ENCODE measurements around the gene GUCY1A1.

Gene GUCY1A1

DNA sequence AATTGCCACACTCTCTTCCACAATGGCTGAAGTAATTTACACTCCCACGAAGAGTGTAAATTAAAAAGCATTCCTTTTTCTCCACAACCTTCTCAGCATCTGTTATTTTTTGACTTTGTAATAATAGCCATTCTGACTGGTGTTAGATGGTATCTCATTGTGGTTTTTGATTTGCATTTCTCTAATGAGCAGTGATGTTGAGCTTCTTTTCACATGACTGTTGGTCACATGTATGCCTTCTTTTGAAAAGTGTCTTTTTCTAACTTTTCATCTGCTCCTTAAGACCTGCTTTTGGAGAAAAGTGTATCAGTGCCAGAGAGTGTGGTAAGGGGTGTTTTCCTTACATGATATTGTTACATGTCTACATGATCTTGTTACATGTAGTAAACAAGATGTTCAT, 25.7 kb downstream of the GUCY1A1 start:
- DNase-seq (ENCODE audit: low read depth), result no peak

DNA sequence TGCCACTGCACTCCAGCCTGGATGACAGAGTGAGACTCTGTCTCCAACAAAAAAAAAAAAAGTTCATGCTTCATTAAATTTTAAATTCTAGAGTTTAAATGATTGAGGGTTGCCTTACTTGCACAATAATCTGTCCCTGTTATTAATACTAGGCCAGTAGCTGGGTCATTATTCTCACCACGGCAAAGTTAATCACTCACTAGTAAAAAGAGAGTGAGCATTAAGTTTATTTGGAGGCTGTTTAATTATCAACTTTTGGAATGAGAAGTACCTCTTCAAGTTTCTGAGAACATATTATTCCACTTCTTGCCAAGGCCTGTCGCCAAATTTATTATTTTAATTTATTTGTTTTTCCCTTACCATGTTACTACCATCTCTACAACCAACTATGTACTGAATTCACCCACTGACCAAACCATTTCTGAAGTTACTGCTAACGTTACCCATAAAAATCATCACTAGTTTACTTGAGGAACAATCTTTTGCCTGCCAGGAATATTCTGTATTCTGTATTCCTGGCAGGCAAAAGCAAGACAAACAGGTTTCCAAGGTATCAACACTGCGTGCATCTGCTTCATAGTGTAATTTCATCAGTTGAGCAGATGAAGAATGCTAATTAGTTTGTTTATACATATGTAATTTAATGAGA, 26.5 kb downstream of the GUCY1A1 start:
- DNase-seq (ENCODE audit: low read depth), result no peak

DNA sequence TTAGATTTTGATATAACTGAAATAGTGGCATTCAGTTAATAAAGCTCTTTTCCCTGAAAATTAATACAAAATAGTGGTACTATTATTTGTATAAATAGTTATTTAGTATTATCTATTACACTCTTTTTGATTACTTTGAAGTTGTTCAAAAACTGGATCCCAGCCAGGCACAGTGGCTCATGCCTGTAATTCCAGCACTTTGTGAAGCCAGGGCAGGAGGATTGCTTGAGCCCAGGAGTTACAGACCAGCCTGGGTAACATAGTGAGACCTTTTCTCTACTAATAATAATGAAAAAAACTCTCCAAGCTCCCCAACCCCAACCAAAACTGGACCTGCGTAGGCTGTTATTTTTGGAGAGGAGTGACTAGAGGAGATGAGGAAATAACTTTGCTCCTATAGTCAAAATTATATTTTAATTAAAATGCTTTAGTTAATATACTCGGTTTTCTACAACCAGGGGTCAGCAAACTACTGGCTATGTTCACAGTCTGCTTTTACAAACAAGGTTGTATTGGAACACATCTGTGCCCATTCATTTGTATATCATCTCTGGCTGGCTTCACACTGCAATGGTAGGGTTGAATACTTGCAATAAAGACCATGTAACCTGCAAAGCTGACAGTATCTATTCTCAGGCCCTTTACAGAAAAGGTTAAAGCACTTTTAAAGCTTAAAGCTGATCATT, 27.6 kb downstream of the GUCY1A1 start:
- no peak for DNase-seq (ENCODE audit: low read depth)

DNA sequence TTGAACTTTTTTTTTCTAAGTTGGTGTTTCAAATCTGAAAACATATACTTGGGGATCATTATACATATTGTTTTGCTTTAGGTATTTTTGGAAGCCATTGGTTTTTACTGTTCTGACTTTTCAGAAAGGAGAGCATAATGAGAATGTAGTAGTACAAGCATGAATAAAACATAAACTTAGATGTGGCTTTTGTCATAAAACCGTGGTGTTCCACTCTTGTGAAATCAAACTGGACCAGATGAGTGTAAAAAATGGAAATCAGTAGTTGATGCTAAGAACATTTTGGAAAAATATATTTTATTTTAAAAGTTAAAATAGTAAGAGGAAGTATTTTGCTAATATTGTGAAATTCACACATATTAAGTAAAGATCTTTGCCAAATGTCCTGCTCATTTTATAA, 29.6 kb downstream of the GUCY1A1 start:
- DNase-seq (ENCODE audit: low read depth), result no peak

GRCh38 chr4:155696726-155697125, 30.1 kb downstream of the GUCY1A1 start:
- no peak for DNase-seq (ENCODE audit: low read depth)

GRCh38 chr4:155701827-155702226, 35.2 kb downstream of the GUCY1A1 start:
- no peak for DNase-seq (ENCODE audit: low read depth)

- DNase-seq (ENCODE audit: low read depth), result no peak
These were observed 37.0 kb downstream of the GUCY1A1 start for GRCh38 chr4:155703486-155704247.

DNA sequence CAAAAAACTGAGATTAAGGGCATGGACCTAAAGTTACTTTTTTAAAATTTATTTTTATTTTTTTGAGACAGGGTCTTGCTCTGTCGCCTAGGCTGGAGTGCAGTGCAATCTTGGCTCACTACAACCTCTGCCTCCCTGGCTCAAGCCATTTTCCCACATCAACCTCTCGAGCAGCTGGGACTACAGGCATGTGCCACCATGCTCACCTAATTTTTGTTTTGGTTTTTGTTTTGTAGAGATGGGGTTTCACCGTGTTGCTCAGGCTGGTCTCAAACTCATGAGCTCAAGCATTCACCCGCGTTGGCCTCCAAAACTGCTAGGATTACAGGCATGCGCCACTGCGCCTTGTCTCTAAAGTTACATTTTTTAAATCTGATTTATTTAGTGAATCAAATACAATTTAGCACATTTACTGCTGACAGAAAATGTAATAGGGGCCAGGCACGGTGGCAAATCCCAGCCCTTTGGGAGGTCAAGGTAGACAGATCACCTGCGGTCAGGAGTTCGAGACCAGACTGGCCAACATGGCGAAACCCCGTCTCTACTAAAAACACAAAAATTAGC, 38.3 kb downstream of the GUCY1A1 start:
- DNase-seq (ENCODE audit: low read depth), result no peak

DNA sequence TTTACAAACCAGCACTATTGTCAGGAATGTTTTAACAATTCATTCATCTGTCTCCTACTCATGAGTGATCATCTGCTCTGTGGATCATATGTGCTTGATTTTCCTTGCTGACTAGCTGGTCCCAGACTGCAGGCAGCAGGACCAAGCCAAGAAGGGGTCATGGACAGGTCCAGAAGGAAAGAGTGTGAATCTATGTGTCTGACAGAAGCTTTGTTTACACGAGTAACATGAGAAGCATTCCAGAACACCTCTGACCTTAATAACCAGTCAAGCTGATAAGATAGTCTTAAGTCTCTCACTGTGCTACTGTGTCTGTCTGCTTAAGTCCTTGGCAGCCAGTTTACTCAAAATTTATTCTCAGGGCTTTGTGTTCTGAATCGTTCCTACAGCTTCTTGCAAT, 39.0 kb downstream of the GUCY1A1 start:
- no peak for DNase-seq (ENCODE audit: low read depth)

DNA sequence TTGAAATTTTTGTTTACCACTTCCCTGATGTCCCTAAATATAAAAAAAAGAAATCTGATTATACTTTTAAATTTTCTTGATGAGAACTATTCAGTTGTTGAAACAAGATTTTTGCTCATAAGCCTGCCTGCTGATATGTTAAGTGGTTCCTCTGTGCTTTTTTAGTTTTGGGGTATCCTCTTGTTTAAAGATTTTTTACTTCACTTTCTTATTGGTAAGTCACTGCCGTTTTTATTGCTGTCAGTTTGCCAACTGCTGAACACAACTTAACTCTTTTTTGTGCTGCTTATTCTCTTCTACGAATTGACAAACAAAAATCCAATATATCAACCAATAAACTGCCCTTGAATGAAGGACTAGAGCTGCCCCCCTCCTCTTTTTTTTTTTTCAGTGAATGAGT, 39.5 kb downstream of the GUCY1A1 start:
- no peak for DNase-seq (ENCODE audit: low read depth)

GRCh38 chr4:155707251-155707650, 40.6 kb downstream of the GUCY1A1 start:
- DNase-seq (ENCODE audit: low read depth), result no peak

GRCh38 chr4:155708782-155709181, 42.1 kb downstream of the GUCY1A1 start:
- no peak for DNase-seq (ENCODE audit: low read depth)

GRCh38 chr4:155709918-155710317, 43.3 kb downstream of the GUCY1A1 start:
- no peak for DNase-seq (ENCODE audit: low read depth)

GRCh38 chr4:155711556-155711955, 44.9 kb downstream of the GUCY1A1 start:
- no peak for DNase-seq (ENCODE audit: low read depth)

DNA sequence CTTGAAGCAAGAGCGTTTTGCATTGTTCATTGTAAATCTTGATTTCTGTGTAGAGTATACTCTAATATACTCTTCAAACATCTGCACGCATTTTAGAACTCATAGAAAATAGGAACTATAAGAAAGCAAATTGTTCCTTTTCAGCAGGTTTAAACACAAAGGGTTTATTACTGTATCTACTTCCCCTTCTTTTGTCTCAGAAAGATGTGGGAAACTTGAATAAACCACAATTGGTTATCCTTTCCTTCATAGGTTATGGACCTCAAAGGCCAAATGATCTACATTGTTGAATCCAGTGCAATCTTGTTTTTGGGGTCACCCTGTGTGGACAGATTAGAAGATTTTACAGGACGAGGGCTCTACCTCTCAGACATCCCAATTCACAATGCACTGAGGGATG, 46.2 kb downstream of the GUCY1A1 start:
- DNase-seq (ENCODE audit: low read depth), result no peak

GRCh38 chr4:155713911-155714310, 47.3 kb downstream of the GUCY1A1 start:
- no peak for DNase-seq (ENCODE audit: low read depth)

DNA sequence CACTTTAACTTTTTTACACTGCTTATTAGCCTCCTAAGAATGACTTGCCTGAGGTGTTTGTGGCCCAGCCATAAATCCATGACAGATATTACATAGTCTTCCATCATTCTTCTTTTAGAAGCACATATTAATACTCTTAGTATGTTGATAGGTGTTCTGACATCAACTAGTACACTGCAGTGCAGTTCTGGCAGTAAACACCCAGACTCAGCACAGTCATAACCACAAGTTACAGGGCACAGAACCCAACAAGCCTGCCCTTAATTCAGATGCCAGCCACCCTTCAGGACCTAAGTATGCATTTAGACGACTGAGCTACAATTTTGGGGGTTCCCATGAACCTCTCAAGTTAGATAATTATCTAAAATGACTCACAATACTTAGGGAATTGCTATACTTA, 55.7 kb downstream of the GUCY1A1 start:
- no peak for DNase-seq (ENCODE audit: low read depth)

DNA sequence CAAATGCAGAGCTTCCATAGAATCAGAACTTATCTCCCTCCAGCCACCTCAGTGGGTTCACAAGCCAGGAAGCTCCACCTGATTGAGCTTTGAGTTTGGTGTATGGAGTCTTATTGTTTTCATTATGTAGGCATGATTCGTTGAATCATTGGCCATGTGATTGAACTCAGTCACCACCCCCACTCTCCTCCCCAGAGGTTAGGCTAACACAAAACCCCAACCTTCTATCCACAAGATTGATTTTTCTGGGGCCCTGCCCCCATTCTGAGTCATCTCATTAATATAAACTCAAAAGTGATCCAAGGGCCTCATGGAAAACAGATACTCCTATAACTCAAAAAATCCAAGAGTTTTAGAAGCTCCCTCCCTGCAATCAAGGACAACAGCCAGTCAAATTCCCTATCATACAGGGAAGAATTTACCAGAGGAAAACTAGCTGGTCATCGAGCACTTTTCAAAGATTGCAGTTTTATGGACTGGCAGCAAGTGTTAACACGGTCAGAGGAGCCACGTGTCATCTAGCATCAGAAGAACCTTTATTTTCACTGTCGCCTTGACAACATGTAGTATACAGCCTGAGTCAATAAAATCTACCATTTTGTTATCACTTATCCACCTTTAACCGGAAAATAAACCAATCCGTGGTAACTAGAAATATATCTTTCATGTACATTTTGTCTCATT, 56.3 kb downstream of the GUCY1A1 start:
- no peak for DNase-seq (ENCODE audit: low read depth)

DNA sequence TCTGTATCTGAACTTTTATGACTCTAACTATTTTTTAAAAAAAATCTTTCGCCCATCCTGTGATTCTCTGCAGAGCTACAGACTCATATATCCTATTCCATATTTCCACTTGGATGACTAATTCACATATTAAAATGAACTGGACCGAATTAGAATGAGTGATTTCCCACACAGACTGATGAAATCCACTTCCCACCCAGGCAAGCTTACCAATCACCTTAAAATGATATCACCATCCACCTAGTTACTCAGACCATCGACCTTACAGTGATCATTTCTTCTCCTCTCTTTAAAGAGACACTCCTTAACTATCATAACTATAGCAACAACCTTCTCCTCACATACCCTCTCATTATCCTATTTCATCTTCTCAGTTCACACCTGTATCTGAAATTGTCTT, 58.1 kb downstream of the GUCY1A1 start:
- DNase-seq (ENCODE audit: low read depth), result no peak

DNA sequence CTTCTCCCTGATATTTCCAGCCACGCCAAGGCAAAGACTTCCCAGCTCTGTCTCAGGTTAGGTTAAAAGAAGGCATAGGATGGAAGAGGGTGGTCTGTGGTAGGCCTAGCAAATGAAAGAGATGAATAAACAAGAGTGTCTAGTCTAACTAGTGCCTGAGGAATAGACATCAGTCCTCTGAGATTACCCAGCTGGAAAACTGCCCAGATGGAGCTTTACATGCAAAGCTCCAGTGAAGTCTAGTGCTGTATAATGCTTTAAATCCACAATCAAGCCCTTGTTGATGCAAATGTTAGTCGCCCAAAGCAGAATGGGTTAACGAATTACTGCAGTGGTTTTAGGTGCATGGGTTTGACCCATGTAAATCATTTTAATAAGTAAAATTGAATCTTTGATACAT, 67.4 kb downstream of the GUCY1A1 start:
- DNase-seq (ENCODE audit: low read depth), result no peak

GRCh38 chr4:155734951-155735350, 68.3 kb downstream of the GUCY1A1 start:
- DNase-seq (ENCODE audit: low read depth), result no peak

GRCh38 chr4:155735496-155735895, 68.8 kb downstream of the GUCY1A1 start:
- DNase-seq (ENCODE audit: low read depth), result no peak

Measured in activated T-cell treated with anti-CD3 and anti-CD28 coated beads for 1 hour (primary cell).